Activated CD4-positive, alpha-beta T cell treated with anti-CD3 and anti-CD28 coated beads, Interleukin-10, Interleukin-2, amounts not matched to agents 100 ng/mL and 50 ng/mL, durations not matched to agents 16 hours and 8 hours (primary cell): ENCODE data around the gene KIAA0513.
"Not testable (repeated sequence)": the region's sequence is repeated elsewhere in the genome, so short reads cannot be mapped to it uniquely, and the experiment has no call there.

Experiments
- DNase-seq: peaks from one replicate; pipeline ENCODE4 v3.0.0-alpha.2; 2020

The KIAA0513 gene

DNA sequence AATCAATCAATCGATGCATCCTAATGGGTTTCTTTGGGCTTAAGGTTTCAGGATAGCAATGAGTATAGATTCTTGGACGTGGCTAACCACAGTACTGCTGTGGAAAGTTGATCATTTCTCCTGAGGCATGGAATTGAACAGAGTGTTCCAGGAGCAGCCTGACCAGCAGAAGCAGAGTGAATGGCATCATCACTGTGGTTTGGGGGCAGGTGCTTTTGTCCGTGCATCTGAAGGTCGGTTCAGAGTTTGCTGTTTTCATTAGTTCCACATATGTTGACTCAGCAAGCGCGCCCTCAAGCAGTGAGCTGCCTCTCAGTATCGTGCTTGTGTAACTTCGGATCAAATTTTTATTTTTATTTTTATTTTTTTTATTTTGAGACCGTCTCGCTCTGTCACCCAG, 24.9 kb downstream of the KIAA0513 start:
- DNase-seq: no peak

DNA sequence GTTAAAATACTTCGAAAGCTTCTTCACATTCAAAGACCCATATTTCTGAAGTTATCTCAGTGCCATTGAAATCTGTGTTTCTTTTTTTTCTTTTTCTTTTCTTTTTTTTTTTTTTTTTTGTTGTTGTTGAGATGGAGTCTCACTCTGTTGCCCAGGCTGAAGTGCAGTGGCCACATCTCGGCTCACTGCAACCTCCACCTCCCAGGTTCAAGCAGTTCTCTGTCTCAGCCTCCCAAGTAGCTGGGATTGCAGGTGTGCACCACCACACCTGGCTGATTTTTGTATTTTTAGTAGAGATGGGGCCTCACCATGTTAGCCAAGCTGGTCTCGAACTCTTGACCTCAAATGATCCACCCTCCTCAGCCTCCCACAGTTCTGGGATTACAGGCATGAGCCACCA, 26.7 kb downstream of the KIAA0513 start:
- not testable (repeated sequence) for DNase-seq

- no peak for DNase-seq
These were observed 27.4 kb downstream of the KIAA0513 start for GRCh38 chr16:85054948-85055492.

- peak; percentile 88 for DNase-seq
These were observed 28.1 kb downstream of the KIAA0513 start for GRCh38 chr16:85055493-85056210.

- no peak for DNase-seq
These were observed 28.7 kb downstream of the KIAA0513 start for GRCh38 chr16:85056211-85056748.

GRCh38 chr16:85057212-85057889, 29.8 kb downstream of the KIAA0513 start:
- DNase-seq: peak; percentile 6

- DNase-seq: no peak
These were observed 30.4 kb downstream of the KIAA0513 start for GRCh38 chr16:85057948-85058347.

- no peak for DNase-seq
These were observed 31.3 kb downstream of the KIAA0513 start for GRCh38 chr16:85058909-85059308.

DNA sequence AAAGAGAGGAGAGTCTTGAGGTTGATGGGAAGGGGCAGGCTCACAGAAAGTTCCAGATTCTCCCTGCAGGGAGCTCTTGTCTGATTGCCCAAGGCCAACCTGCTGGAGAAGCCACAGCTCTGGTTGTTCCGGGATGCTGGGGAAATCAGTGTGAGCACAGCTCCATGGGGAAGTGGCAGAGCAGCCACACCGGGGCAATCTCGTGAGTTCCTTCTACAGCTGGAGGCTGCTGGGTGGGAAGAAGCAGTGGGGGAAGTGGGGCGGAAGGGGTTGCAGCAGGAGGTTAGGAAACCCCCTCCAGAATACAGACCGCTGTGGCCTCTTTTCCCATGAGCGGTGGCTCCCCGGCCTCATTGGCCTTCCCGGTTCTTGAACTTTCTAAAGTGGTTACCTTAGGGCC, 34.0 kb downstream of the KIAA0513 start:
- no peak for DNase-seq

- DNase-seq: no peak
These were observed 34.7 kb downstream of the KIAA0513 start for GRCh38 chr16:85062323-85062722.

- DNase-seq: no peak
These were observed 35.2 kb downstream of the KIAA0513 start for GRCh38 chr16:85062845-85063244.

DNA sequence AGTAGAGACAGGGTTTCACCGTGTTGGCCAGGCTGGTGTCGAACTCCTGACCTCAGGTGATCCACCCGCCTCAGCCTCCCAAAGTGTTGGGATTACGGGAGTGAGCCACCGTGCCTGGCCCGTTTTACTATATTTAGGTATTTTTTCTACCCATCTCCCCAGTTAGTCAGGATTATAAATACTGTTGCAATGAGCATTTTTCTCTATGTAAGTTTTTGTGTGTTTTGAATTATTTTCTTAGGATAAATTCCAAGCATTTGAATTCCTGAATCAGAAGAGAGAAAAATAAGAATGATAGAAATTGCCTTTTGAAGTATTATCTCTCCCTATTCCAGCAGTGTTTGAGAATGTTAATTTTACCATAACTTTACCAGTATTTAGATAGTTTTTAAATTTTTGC, 36.6 kb downstream of the KIAA0513 start:
- DNase-seq: no peak

- no peak for DNase-seq
These were observed 37.5 kb downstream of the KIAA0513 start for GRCh38 chr16:85065099-85065498.

GRCh38 chr16:85066346-85066885, 38.8 kb downstream of the KIAA0513 start:
- DNase-seq: no peak

DNA sequence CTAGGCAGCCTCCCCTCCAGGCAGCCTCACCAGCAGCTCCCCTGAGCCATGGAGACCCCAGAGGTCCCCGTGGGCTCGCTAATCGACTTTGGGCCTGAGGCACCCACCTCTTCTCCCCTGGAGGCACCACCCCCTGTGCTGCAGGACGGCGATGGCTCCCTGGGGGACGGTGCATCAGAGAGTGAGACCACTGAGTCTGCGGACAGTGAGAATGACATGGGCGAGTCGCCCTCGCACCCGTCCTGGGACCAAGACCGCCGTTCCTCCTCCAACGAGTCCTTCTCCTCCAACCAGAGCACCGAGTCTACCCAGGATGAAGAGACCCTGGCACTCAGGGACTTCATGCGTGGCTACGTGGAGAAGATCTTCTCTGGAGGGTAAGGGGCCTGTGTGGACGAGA, 39.4 kb downstream of the KIAA0513 start:
- DNase-seq: no peak

- no peak for DNase-seq
These were observed 39.8 kb downstream of the KIAA0513 start for GRCh38 chr16:85067426-85067825.

GRCh38 chr16:85068746-85069145, 41.2 kb downstream of the KIAA0513 start:
- DNase-seq: no peak

GRCh38 chr16:85069171-85069570, 41.6 kb downstream of the KIAA0513 start:
- DNase-seq: no peak

DNA sequence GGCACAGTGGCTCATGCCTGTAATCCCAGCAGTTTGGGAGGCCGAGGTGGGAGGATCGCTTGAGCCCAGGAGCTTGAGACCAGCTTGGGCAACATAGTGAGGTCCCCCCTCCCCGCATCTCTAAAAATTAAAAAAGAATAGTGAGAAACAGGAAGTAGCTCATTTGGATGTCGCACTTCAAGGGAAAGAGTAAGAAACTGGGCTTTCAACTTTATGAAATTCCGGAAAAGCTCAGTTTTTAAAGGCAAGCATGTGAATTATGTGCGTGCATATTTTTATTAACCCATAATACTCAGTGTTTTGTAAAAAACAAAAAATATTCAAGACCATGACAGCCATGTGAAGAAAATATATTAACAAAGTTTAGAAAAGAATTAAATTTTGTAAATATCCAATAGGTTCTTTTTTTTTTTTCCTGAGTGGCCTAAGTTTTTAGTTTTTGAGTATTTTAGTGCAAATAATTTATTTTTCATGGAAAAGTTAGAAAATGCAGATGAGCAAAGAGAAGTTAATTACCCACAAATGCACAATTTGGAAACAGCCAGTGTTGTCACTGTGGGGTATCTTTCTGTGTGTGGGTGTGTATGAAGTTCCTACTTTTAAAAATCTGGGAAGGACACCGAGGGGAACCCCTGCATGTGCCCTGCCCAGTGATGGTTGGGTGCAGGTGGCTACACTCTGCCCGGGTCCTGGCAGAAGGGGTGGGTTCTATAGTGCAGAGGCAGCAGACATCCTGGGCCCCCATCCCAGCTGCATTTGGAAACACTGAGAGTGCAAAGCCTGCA, 44.7 kb downstream of the KIAA0513 start:
- no peak for DNase-seq

DNA sequence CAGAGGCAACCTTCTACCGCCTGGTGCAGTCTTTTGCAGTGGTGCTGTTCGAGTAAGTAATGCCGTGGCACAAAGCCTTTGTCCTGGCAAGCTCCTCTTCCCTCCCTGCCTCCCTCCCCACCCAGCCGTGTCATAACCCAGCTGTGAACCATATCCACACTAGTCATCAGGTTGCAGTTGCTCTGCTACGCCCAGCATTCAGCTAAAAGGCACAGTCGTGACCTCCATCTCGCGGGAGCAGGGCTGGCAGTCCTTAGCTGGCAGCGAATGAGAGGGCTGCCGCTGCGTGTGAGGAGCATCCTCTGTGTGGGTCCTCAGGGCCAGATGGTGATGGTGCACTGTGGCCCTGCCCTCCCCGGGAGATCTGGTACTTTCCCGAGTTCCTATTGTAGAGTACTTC, 45.4 kb downstream of the KIAA0513 start:
- DNase-seq: no peak

GRCh38 chr16:85074225-85074914, 46.8 kb downstream of the KIAA0513 start:
- DNase-seq: no peak

GRCh38 chr16:85075236-85075924, 47.8 kb downstream of the KIAA0513 start:
- no peak for DNase-seq
